T-helper 22 cell (primary cell): ENCODE data around the gene FAM107B.

Experiments
- DNase-seq: peaks from one replicate; pipeline ENCODE4 v3.0.0-alpha.2; 2020; ENCODE audit warnings: low read depth

Gene FAM107B

GRCh38 chr10:14578060-14578952 is 196.4 kb downstream of the FAM107B start:
- DNase-seq: no peak

DNA sequence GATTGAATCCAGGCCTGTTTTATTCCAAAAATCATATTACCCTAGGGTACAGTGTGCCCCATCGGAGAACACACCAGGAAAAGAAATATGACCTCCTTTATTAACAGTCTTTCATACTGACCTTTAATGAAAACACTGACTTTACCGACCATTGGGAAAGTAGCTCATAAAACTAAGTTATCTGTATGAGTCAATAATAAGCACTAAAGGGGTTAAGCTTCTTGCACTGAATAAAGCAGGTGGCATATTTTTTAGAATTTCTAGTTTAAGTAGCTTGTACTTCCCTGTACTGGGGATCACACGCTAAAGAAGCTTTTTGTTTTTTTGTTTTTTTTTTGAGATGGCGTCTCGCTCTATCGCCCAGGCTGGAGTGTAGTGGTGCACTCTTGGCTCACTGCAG is 199.8 kb downstream of the FAM107B start:
- no peak for DNase-seq

DNA sequence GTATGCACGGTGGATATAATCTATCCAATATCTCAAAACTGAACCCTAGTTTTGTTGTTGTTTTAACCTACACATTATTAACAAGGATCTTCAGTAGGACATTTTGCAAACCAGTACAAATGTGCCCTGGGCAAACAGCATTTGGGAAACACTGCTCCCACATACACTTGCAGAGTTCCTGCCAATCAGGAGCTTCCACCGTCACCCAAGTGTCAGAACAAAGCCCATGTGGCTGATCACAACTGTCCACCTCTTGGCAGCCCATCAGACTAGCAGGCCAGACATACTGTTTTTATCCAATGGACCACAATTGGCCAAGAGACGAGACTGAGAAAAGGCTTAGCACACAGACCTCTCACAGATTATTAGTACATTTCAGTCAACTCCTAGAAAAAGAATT is 200.4 kb downstream of the FAM107B start:
- DNase-seq: no peak

DNA sequence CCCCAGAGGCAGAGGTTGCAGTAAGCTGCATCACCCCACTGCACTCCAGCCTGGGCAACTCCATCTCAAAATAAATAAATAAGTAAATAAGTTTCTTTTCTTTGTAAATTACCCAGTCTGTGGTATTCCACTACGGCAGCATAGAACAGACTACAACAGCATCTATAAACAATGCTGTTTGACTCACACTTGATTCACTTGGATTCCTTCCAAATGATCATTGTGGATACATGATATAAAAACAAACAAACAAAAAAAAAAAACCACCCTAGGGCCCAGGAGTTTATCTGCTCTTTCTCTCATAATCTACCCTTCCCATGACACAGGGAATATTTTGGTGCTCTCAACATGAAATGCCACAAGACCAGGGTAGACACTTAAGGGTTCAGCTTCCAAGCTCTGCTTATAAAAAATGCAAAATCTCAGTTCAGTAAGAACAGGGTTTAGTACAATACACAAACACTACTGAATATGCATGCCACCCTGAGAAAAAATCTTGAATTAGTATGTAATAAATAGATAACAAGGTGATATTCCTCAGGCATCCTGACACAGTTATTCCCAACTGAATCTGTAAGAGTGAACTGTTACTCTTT is 200.9 kb downstream of the FAM107B start:
- no peak for DNase-seq

DNA sequence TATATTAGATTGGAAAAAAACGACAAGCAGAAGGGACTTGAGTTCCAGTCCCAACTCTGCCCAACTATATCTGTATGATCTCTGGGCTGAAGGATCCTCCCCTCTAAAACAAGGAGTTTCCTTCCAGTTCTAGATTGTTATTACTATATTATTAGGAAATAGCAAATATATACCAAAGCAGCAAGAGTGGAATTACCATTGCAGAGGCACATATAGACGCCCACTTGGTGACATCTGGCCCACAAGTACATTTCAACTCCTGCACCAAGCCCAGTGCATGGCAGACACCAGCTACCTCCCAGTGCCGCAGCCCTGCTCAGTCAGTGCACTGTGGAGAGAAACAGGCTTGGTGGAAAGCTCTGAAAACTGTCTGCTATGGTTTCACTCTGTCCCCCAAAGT is 201.9 kb downstream of the FAM107B start:
- no peak for DNase-seq

DNA sequence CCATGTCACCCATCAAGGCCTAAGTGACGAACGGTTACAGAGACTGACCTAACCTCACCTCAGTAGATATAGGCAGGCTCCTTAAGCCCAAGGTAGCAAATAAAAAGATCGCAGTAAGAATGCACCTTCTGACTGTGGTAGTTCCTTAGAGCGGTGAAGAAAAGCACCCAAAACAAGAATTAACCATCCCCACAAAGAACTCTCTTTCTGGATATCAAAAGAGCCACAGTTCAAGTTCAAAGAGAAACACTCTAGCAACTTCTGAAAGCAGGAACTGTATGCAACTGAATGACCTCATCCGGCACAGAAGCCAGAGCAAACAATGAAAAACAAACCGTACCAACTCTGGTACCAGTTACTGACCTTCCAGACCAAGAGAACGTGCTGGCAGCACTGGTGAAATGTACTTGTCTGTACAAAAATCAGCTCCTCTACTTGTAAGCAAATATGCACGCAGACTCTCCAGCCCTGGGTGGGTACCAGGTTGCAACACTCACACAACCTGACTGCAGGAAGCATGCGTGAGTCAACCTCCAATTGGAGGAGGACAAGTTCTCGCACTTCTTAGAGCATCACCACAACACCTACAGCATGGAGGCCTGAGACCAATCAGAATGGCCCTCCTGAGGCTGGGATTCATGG is 202.7 kb downstream of the FAM107B start:
- peak; percentile 50 for DNase-seq

DNA sequence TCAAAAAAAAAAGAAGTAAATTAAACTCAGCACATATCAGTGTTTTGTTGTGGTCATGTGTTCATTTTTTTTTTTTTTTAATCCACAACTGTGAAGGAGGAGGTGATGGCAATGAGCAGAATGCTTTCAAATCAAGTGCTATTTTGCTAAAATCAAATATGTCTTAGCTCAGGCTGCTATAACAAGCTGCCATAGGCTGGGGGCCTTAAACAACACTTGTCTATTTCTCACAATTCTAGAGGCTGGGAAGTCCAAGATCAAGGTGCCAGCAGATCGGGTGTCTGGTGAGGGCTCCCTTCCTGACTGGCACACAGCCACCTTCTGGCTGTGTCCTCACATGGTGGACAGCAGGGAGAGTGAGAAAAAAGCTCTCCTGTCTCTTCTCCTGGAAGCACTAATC is 203.9 kb downstream of the FAM107B start:
- DNase-seq: no peak

- no peak for DNase-seq
Measured at GRCh38 chr10:14569274-14570060, 205.2 kb downstream of the FAM107B start.

DNA sequence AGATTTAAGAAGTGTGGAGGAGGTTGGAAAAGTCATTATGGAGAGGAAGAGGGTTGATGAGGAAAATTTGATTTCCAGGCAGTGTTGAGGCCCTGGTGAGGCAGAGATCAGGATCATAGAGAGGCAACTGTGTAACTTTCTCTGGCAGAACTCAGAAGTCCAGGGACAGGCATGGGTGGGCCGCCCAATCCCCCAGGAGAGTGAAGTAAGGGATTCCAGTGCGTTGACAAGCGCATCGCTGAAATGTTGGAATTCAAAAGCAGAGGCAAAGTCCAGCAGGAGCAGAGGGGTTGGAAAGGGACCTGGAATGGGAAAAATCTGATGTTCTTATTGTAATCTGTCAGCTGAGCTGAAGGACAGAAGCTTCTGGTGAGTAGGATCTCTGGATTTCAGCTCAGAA is 207.3 kb downstream of the FAM107B start:
- DNase-seq: no peak

GRCh38 chr10:14566498-14566897 is 208.2 kb downstream of the FAM107B start:
- DNase-seq: no peak

DNA sequence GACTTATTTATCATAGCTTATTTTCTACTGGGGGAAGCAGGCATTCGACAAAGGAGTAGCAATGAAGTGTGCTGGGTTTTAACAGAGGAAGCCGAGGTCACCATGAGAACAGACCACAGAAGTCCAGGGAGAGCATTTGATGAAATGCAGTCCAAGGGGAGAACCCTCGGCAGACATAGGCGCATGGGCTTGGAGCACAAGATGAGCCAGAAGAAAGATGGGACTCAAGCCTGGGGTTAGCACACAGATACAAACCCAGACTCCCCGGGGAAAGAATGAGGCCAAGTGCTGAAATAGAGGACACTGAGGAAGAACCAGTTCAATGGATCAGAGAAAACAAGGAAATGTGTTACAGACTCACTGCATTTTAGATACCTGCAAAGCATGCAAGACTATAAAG is 209.5 kb downstream of the FAM107B start:
- no peak for DNase-seq

- DNase-seq: peak; percentile 43
Measured at GRCh38 chr10:14564268-14564744, 210.4 kb downstream of the FAM107B start.

DNA sequence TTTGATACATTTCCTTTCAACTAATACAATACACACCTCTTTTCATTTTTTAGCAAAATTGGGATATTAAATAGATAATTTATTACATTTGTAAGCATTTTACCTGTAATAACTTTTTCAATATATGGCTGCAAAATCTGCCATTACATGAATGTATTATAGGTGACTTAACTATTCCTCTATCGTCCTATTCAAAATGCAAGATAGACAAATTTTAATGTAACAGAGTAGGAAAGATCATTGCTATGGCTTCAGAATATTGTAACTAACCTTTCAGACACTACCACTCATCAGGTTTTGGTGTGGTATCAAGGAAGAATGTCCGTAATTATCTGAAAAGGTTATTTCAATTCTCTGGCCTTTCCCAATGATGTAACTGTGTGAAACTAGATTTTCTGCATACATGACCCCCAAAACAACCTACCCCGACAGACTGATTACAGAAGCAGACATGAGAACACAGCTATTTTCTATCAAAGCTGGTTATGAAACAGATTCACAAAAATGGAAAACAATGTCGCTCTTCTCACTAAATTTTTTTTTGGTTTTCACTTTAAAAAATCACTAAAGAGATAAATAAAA is 211.2 kb downstream of the FAM107B start:
- no peak for DNase-seq

DNA sequence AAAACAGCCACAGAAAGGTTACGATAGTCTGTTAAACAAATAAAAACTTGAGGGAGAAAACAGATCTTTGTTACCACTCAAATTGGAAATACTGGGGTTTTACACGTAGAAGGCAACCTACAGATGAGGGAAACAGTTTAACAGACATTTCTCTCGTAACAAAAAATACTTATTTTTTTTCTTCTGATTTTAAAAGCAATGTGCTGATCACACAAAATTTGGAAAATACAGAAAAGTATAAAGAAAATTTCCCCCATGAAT is 211.7 kb downstream of the FAM107B start:
- no peak for DNase-seq

- no peak for DNase-seq
Measured at GRCh38 chr10:14562218-14563075, 212.2 kb downstream of the FAM107B start.

DNA sequence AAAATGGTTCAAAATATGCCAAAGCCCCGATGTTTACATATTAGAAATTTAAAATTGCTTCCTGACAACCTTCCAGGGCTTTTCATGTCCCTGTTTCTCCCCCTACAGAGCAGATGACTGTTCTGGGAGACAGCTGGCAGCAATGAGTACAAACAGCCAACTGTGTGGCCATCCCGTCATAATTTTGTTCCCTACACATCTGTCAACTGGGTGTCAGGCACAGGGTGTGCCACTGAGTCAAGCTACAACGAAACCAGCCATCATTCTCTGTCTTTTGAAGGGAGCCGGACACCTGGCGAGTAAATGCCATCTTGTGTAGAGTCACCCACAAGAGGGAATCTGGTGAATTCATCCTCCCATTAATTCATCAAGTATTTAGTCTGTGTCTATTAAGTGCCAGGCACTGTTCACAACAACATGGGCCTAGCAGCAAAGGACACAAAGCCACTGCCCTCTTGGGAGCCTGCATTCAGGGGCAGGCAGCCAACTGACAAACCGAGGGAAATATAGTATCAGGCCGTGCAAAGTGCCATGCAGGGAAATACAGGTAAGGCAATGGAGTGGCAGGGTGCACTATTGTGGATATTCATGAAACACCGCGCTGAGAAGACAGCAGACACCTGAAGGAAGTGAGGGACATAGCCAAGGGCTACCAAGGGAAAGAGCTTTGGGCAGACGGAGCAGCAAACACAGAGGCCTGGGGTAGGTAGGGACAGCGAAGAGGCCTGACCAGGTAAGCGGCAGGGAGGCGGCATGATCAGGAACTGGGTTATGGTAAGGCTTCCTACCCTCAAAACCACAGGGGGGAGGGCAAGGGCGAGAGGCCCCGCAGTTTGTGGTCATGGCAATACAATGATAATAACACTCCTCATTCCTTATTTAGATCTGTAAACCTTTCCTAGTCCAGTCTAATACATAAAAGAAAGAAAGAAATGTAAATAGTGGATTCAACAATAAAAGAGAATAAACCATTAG is 213.6 kb downstream of the FAM107B start:
- no peak for DNase-seq

- peak; percentile 46 for DNase-seq
Measured at GRCh38 chr10:14560274-14560673, 214.4 kb downstream of the FAM107B start.

DNA sequence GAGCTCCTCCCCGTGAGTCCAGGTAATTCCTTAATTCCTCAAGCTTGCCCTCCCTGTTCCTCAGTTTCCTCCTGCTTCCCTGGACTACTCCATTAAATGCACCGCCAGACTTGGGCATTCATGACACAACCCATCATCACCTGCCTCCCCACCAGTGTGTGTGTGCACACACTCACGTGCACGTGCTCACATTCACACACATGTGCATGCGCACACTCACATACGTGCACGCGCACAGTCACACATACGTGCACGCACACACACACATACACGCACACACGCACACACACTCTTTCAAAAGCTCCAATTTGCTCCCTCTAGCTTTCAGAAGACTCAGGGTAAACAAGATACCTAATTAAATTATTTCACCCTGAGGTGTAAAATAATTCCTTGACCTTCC is 216.7 kb downstream of the FAM107B start:
- DNase-seq: no peak

DNA sequence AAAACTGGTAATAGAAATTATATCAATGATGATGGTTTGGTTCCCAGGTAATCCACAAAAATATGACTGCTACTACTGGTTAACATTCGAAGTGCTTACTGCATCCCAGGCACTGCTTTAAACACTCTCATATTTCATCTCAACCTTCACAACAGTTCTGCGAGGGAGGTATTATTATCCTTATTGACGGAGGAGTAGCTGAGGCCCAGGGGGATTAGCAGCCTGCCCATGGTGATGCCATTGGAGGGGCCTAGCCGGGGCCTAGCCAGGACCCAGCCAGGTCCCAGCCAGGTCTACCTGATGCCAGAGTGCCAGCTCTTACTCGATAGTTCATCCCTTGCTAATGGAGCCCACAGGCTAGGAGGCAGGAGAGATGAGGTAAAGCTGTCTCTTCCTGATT is 217.1 kb downstream of the FAM107B start:
- no peak for DNase-seq
